GM18499 (cell line): ENCODE data around the gene EDAR.

Experiments
- ATAC-seq: cut with Tn5 transposase; IDR thresholded peaks from one replicate; pipeline ENCODE4 v1.9.1; 2021; ENCODE audit warnings: moderate number of reproducible peaks; ENCODE audit not compliant: insufficient read depth, unreplicated experiment

EDAR gene

DNA sequence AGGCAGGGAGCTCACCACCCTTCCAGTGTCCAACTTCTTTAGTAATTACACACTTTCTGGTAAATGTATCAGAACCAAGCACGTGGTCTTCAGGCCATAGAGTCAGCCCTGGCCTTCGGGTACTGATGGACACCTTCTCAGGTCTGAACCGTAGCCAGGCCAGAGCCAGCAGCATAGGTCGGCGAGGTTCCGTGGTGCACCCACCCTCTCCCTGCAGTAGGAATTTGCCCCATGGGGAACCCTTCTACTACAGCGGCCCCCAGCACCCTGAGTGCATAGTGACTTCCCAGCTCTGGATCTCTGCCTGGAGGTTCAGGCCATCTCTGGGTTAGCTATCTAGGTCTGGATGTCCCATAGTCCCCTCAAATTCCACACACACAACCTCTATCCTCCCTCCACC lies 61.6 kb downstream of the EDAR start:
- no peak for ATAC-seq

GRCh38 chr2:108926561-108927380 lies 62.2 kb downstream of the EDAR start:
- ATAC-seq = no peak

- no peak for ATAC-seq
Measured at GRCh38 chr2:108925735-108926134, 63.3 kb downstream of the EDAR start.

GRCh38 chr2:108925286-108925685 lies 63.7 kb downstream of the EDAR start:
- ATAC-seq = no peak

DNA sequence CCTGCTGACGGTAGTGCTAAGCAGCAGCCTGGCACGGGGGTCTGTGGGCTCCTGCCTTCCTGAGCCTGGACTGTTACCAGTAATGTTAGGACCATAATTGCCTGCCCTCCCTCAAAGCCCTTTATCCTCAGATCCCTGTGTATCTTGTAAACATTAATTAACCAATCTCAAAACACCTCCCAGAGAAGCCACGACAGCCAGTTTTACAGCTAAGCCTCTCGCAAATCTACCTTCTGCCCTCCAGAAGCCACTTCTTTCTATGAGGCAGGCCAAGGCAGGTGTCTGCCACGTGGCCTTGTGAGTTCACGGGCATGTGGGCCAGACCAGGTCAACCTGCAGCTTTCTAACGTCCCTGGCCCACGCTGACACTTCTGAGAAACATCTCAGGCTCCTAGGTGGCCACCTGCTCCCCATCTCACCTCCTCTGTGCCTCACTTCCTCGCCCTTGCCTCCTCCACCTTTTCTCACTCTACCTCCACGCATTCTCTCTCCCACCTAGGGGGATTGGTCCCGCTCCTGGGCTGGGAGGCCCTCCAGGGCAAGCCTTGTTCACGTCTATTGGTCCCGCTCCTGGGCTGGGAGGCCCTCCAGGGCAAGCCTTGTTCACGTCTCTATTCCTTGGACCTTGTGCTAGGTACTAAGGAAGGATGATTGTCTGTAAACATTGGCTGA lies 64.3 kb downstream of the EDAR start:
- ATAC-seq = no peak

DNA sequence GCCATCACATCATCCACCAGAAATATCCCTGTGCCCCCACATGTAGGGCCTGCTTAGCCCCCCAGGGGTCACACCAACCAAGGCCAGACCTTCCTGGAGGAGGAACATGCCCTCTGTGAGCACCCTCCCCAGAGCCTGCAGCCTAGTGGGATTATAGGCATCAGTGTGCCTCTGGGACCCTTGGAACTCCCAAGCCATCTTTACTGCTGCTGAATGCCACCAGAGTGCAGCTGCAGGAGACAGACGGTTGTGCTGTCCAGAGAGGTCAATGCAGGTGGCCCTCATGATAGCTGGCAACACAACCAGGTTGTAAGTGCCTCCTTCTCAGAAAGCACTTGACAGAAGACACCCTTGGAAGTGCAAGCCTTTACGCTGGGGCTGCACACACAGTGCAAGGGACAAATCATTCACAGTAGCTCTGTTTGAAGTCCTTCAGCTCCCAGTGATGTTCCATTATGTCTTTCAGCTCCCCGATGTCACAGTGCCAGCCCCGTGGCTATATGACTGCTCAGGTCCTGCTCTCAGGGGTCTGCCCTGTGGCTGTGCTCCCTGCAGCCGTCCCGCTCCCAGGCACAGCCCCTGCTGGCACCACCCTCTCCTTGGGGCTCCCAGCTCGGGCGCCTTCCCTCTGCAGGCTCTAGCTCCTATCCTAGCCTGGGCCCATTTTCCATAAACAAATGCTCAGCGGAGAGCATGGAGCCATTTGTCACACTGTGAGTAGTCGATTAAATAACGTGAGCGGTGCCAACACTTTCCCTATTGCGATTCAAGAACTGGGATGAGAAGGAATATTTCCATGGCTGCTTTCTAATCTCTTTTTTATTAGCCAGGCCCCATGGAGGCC lies 65.1 kb downstream of the EDAR start:
- no peak for ATAC-seq

- ATAC-seq = no peak
Measured at GRCh38 chr2:108923019-108923700, 65.9 kb downstream of the EDAR start.

DNA sequence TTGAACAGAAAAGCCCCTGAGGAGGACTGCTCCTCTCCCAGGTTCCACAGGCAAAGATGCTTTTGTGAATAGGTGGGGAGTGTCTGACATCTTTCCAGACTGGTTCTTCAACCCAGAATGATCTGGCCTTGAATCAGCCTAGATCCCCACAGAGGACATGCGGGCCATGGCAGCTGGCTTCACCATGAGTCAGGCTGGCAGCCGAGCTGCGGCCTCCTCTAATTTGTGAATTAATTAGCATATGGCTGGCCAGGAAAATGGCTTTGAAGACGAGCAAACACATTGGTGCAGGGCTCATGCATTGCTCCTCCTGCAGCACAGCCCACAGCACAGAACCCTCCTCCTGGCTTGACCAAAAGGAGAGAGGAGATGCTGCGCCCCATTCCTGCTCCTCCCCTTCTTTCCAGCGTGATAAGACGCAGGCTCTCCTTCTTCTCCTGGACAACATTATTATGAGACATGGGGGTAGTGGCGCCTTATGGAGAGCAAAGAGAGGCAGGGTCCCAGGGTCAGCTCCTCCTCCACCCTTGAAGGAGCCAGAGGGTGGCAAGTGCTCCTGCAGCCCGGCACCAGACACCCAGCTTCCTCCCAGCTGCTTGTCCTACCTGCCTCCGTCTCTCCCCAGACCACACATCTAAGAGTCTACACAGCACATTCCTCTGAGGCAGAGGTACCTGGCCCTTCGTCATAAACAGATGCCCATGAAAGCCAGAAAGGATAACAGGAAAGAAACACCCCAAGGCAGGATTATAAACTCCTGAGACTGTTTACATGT lies 66.7 kb downstream of the EDAR start:
- no peak for ATAC-seq

GRCh38 chr2:108921096-108922030 lies 67.7 kb downstream of the EDAR start:
- no peak for ATAC-seq

DNA sequence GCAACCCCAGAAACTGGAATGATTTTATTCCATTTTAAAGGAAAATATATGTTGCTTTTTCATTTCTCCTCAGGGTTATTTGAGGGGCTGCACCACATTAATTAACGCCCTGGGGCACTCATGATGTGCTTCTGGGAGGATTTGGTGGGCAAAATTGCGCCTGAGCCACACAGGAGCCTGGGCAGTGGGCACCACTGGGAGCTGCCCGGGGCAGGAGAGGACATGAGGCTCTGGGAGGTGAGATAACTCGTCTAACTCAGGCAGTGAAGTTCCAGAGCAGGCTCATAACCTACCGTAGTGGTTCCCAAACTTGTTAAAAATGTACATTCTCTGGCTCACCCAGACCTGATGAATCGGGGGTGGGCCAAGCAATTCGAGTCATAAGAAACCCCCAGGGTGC lies 68.3 kb downstream of the EDAR start:
- no peak for ATAC-seq

DNA sequence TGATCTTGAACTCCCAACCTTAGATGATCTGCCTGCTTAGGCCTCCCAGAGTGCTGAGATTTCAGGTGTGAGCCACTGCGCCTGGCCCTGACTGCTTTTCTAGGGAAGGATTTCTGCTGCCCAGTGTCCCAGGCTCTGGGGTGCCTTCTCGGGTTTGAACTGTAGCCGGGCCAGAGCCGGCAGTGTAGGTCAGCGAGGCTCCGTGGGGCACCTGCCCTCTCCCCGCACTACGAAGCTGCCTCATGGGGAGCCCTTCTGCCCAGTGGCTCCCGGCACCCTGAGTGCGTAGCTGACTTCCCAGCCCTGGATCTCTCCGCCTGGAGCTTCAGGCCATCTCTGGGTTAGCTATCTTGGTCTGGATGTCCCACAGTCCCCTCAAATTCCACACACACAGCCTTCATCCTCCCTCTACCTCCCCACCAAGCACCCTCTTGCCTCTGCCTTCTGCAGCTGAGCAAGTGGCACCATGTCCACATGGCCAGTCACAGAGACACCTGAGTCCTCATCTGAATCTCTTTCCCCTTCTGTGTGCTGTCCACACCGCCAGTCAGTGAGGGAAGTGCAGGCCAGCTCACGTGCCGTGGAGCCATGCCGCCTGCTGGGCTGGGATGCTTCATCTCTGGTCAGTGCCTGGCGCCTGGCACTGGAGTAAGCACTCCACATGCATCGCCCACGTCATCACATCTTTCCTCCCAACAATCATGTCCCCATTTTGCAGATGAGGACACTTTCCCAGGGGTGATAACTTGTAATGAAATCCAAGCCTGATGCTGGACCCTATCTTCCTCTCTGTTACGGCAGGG lies 69.2 kb downstream of the EDAR start:
- ATAC-seq = no peak

- no peak for ATAC-seq
Measured at GRCh38 chr2:108918941-108919341, 70.1 kb downstream of the EDAR start.

GRCh38 chr2:108918156-108918874 lies 70.7 kb downstream of the EDAR start:
- no peak for ATAC-seq

DNA sequence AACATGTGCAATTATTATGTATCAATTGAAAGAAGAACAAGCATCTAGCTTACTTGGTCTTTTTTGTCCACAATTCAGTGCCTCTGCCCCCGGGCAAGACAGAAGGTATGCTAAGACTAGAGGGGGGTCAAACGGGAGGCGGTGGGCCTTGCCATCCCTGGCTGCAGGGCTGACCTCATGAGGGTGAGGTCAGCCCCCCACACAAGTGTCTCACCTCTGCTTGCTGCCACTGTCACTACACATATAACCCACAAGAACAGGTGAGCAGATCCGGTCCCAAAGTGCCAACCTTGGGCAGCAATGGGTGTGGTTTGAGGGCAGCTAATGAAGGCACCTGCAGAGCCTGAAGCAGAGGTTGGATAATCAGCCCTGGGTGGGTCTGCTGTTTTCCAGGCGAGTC lies 71.5 kb downstream of the EDAR start:
- ATAC-seq = no peak

DNA sequence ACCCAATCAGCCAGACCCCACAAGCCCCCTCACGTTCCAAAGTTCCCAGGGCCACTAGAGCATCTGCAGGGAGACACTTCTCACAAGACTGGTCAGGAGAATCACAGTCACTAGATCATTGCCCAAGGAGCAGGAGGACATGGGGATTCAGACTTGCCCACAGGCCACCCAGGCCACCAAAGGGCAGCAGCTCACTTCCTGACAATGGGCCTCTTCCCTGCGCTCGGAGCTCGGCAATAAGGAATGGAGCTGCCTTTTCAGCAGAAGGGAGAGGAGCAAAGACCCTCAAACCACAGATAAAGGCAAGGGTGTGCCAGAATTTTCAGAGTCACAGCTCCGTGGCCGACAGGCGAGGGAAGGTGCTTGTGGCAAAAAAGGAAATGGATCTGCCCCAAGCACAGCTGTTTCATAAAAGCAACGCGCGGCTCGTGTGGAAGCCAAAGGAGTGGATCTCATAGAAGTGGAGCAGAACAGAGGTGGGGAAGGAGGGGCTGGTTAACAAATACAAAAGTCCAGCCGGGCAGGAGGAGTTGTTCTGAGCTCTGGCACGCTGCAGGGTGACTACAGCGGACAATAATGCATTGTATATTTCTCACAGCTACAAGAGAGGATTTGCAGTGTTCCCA lies 72.1 kb downstream of the EDAR start:
- ATAC-seq = no peak

DNA sequence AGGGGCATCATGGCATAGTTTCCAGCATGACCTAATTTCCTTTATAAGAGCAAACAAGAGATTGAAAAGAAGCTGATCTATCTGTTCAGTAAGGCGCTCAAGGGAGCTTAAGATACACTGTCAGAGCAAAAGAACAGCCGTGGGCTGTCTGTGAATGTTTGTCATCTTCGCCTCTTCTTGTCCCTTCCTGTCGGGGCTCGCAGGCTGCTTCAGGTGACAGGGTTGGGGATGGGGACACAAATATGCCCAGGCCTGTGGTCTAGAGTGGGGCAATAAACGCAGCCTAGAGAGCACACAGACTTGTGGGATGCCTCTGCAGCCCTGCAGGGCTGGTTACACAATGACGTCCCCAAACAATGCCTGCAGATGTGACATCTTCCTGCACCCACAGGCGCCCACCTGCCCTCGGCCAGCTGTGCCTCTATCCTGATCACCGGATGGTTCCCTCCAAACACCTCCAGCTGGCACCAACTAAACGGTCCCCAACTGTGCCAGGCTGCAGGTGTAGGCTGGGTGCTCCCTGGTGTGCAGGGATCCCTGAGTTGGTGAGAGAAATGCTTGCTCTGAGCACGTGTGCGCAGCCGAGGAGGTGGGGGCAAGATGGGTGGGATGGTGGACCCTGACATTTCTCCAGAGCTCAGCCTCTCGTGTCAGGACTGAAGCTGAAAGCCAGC lies 72.8 kb downstream of the EDAR start:
- ATAC-seq = no peak

DNA sequence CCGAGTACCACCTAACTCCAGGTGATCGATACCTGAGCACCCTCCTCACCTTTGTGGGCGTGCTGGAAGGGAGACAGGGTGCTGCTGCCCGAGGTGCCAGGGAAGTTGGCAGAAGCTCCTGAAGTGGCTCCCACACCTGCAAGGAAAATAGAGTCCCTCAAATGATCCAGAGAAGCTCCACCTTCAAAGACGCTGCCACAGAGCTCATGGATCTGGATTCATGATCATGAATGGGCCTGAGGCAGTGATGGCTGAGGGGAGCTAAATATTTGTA lies 76.5 kb downstream of the EDAR start:
- ATAC-seq = no peak
